CD4-positive, alpha-beta T cell treated with Interferon gamma for 1 hour (primary cell): ENCODE measurements around the gene SPAG5.

Experiments
- DNase-seq: peaks from one replicate; pipeline ENCODE4 v3.0.0-alpha.2; 2020

SPAG5 gene

GRCh38 chr17:28544402-28545140 is 54.3 kb downstream of the SPAG5 start:
- DNase-seq, result no peak

- no peak for DNase-seq
Measured at GRCh38 chr17:28541439-28541838, 57.4 kb downstream of the SPAG5 start.

- no peak for DNase-seq
Measured at GRCh38 chr17:28540231-28540630, 58.6 kb downstream of the SPAG5 start.

- DNase-seq, result no peak
Measured at GRCh38 chr17:28538296-28538895, 60.4 kb downstream of the SPAG5 start.

GRCh38 chr17:28537219-28537610 is 61.6 kb downstream of the SPAG5 start:
- DNase-seq, result no peak

- DNase-seq, result no peak
Measured at GRCh38 chr17:28536532-28537218, 62.1 kb downstream of the SPAG5 start.

GRCh38 chr17:28534740-28535375 is 64.0 kb downstream of the SPAG5 start:
- DNase-seq, result no peak

- DNase-seq, result no peak
Measured at GRCh38 chr17:28533091-28533807, 65.6 kb downstream of the SPAG5 start.

GRCh38 chr17:28532050-28532960 is 66.5 kb downstream of the SPAG5 start:
- no peak for DNase-seq

- no peak for DNase-seq
Measured at GRCh38 chr17:28530926-28531325, 67.9 kb downstream of the SPAG5 start.

- no peak for DNase-seq
Measured at GRCh38 chr17:28530250-28530649, 68.6 kb downstream of the SPAG5 start.

GRCh38 chr17:28529013-28529400 is 69.8 kb downstream of the SPAG5 start:
- DNase-seq, result no peak

GRCh38 chr17:28528327-28529012 is 70.4 kb downstream of the SPAG5 start:
- DNase-seq, result no peak

- no peak for DNase-seq
Measured at GRCh38 chr17:28527859-28528258, 71.0 kb downstream of the SPAG5 start.
